GM21515 (cell line): ENCODE measurements around the gene ZNF831.
A peak's percentile ranks its signal among the peaks of the same experiment; 100 is the strongest.

Experiments
- ATAC-seq: cut with Tn5 transposase; IDR thresholded peaks from one replicate; pipeline ENCODE4 v1.9.1; 2021; ENCODE audit not compliant: unreplicated experiment

Gene ZNF831

GRCh38 chr20:59210186-59210585, 46.6 kb downstream of the ZNF831 start:
- ATAC-seq, result no peak

- ATAC-seq, result no peak
Measured at GRCh38 chr20:59211208-59211765, 47.7 kb downstream of the ZNF831 start.

DNA sequence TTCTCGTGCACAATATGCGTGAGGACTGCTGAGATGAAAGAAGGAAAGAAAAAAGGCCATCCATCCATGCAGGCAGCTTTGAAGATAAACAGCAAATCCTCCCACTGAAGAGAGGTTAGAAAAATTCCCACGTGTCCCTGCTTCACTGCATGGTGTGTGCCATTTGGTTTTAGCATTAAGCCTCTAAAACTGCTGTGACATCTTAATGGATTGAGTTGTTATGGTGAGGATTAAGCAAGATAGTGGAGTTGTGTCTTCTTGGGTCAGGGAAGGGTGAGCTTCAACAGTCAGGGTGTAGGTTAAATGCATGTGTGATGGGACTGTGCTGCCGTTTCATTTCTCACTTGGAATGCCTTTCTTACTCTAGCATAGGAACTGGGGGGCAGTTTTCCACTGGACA, 50.5 kb downstream of the ZNF831 start:
- ATAC-seq, result no peak

DNA sequence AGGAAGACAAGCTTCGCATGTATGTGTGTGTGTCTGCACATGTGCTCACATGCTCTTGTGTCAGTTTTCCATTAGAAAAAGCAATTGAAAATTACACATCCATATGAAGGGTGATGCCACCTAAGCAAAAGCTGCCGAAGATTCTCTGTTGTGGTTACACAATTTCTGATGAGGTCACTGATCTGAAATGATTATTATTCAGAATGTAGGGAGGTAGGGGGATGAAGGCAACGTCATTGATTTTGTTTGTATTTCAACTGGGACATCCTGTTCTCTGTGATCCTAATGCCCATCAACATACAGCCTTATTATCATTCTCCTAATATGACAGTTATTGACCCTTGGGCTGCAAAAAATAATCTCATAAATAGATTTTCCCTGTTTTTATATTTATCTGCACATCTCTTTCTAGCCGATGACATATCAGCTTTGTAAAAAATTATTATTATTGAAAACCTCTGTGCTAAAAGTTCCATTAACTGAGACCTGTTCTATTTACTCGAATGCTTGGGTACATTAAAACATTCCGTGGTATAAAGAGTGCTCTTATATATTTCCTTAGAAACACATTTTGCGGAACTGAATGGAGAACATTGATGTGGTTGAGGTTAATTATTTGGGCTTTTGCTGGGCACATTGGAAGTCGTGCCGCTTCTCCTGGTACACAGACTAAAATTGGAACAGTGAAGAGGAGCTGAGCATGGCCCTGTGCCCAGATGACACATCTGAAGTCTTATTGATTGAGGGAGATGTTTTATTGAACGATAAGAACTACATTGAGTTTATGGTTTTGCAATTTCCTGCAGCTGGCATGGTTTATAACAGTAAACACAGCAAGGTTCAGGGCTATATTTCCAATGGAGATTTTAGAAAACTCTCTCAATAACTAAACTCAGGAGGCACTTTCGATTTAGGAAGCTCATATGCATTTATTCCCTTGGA, 51.3 kb downstream of the ZNF831 start:
- ATAC-seq, result no peak

DNA sequence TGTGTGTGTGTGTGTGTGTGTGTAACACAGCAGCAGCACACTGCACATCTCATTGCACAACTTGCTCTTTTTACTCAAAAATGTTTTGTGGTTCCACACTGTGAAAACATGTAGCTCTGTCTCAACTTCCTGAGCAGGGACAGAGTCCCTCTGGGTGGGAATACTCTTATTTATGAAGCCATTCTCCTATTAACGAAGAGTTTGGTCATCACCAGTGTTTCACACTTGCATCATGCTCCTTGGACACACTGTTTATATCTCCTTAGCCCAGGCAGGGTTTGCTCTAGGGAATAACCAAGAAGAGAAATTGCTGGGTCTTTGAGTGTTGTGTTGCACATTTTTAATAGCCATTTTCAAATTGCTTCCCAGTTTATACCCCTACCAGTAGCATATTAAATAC, 53.6 kb downstream of the ZNF831 start:
- no peak for ATAC-seq

GRCh38 chr20:59217794-59218280, 54.2 kb downstream of the ZNF831 start:
- no peak for ATAC-seq

DNA sequence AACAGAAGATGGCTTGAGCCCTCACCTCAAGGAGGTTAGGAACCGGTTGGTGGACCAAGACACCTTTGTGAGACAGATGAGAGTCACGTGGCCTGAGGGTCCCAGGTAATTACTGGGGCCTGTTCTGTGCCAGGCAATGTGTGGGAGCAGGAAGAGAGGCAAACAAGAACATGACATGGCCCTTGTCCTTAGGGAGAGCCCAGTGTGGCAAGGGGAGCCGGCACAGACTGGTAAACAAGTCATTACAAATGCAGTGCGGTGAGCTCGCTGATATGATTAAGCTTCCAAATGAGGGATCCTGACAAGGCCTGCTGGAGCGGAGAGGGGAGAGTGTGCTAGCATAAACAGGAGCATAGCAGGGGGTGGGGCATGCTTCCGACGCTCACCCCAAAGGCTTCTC, 55.6 kb downstream of the ZNF831 start:
- no peak for ATAC-seq

DNA sequence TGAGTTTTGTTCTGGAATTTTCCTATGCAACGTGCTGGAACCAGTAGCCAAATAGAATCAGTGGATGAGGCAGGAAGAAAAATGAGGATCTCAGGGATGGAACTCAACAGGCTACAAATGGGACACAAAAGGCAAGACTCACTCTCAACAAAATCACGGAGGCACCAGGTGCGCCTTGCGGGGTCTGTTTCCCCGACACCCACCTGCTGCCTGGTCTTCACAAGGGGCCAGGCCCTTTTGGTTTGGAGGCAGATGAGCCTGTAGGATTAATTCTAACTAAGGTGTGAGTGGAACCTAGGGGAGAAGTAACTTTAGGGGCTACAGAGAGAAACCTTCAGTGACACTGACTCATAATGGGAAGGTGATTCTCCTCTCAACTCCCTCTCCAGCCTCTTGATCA, 56.5 kb downstream of the ZNF831 start:
- no peak for ATAC-seq

DNA sequence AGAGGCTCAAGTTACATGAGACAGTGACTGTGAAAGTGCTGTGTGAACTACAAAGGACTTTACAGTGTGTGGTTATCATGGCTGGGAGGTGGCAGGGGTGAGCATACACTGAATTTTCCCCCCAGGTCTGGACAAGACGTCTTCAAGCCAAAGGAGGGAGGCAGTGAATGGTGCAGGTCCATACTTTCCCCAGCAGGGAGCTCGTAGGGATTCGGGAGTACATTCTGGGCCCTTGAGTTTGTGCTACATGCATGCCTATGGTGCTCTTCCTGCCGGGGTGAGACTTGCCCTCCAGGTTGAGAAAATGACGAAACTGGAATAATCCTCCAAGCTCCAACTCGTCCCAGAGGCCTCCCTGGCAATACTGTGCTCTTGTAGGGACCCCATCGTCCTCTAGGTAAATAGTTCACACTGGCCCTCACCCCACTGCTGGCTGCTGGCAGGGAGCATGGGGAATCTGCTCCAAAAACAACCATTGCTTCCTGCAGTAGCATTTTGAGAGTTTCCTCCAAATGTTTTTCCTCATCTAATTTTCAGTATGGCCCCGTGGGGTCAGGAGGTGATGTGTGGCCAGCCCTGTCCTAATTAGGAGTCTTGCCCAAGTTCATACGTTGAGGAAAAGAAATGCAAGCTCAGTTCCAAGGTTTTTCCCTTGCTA, 57.6 kb downstream of the ZNF831 start:
- ATAC-seq, result no peak

DNA sequence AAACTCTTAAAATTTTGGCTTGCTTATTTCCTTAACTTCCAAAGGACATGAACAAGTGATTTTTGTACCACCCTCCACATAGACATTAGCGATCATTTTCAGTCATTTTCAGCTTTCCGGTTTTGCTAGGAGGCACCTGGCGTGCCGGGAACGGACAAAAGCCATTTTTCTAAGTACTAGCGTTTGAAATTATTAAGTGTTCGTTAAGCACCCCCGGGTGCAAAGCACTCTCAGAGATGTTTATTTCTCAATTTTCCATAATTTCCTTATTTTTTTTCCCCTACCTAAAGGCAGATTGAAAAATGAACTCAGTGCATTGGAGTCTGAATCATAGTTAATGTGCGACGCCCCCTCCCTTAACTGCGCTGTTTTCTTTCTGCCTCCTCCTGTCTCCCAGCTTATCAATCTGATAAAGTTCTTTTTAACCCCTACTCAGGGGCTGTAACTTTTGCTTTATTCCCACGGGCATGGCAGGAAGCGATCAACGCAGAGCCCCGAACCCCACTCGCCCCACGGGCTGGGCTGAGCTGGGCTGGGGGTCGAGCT, 58.2 kb downstream of the ZNF831 start:
- ATAC-seq, result no peak

DNA sequence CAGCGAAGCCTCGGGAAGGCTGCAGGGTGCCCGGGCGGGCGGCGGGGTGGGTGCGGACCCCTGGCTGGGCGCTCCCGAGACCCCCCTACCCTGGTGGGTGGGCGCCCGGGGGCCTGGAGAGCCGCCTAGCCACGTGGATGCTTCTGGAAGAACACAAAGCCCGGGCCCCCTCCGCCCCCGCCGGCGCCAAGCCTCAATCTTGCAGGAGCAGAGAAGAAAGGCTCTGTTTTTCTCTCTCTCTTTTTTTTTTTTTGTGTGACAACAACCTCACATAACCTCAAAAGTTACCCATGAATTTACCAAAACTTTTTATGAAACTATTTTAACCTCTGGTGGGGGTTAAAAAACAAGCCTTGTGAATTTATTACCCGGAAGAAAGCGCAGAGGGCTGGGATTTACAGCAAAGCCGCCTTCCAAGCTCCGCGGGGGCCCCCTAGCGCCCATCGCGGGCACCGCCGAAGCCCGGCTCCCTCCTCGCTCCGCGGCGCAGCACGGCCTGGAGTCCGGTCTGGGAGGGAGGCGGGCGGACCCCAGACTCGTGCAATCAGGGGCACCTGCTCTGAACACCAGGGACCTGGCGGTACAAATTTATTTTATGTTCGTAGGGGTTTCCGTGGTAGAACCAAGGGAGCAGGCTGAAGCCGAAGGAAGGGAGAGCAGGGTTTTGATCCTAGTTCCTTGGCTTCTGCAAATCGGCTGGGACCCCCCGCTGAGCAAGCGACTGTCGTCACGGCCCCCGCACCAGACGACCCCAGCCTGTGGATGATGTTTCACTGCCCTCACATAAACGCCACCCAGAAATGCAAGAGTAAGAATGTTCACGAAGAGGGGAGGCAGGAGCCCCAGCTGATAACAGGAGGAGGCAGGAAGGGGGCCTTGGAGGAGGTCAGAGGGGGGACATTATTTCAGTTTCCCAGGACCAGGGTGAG, 58.9 kb downstream of the ZNF831 start:
- peak; percentile 80 for ATAC-seq

DNA sequence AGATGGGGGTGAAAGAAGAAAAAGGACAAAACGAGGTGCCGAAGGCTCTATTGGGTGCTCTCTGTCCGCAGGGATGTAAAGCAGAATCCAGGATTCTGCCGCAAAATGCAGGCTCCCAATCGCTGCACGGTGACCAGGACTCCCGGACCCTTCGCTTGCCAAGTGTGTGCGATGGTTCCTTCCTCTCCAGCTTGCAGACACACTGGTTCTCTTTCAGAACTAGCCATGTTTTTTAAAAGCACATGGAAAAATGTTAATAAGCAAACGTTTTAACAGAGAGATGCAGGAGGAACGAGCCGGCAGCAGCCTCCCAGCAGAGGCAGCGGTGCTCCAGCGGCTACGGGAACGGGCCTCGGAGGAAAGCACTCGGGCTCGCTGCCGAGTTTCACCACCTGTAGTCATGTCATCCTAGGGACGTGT, 59.6 kb downstream of the ZNF831 start:
- no peak for ATAC-seq

DNA sequence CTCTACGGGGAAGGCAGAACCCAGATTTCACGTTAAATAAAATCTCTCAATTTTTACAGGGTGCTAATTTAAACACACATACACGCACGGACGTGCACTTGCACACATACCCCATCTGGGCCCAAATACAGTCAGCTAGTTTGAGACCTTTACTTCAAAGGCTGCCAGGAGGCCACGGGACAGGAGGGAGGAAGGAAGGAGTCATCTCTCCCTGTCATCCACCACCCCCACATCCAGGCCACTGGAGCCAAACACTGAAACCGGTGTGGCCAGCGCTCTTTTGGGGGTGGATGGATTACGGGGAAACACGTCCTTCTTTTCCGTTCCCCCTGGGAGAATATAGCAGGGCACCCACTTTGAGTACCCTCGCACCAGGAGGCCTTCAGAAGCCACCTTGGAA, 60.1 kb downstream of the ZNF831 start:
- ATAC-seq, result no peak

DNA sequence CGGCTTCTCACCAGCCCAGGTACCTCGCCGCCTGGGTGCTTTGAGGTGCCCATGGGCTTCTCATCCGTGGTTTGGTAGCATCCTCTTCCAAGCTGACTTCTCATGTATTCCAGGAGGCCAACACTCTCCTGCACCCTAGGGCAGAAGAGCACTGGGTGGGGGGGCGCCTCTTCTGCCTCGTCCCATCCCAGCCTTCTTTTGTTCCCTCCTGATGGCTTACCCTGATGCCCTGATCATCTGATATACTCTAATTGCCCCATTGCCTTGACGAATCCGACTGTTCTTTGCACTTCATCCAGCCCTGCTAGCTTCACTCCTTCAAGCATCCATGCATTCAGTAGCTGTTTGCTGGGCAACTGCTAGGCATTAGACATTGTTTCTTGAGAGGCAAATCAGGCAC, 60.6 kb downstream of the ZNF831 start:
- ATAC-seq, result no peak

DNA sequence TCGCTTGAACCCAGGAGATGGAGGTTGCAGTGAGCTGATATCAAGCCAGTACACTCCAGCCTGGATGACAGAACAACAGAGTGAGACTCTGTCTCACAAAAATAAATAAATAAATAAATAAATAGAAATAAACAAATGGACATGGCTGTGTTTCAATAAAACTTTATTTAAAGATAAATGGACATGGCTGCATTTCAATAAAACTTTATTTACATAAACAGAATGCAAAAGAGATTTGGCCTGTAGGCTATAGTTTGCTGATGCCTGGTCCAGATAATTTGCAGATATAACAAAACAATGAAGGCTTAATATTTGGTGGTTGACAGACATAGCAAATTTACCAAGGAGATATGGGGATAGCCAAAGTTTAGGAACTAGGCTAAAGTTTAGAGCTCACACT, 66.8 kb downstream of the ZNF831 start:
- ATAC-seq, result no peak

GRCh38 chr20:59231124-59231804, 67.6 kb downstream of the ZNF831 start:
- no peak for ATAC-seq

- ATAC-seq, result no peak
Measured at GRCh38 chr20:59232618-59233017, 69.0 kb downstream of the ZNF831 start.

DNA sequence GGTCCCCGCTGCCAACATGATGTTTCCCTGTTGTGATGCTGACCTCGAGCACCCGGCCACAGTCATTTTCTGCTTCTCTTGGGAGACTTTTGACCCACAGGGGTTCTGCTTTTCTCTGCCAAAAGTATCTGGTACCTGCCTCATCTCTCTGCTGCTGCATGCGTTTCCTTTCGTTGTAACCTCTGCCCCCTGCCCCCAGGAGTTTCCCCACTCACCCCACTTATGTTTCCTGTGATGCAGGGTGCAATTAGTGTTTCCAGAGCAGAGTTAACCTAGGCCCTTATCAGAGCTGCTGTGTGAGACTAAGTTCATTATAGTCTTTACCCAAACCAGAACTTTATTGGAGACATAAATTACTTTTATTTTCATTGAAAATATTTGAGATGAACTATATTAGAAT, 71.6 kb downstream of the ZNF831 start:
- ATAC-seq, result no peak

- ATAC-seq, result no peak
Measured at GRCh38 chr20:59240006-59240405, 76.4 kb downstream of the ZNF831 start.
